GM08714 (cell line): ENCODE measurements around the gene ACOX3.

ENCODE experiments used
- H3K4me3 ChIP-seq: fragments of 200-500 bp; sonication (Bioruptor generic); 2 replicates; pipeline ENCODE4 v1.5.1; 2014; ENCODE audit warnings: mild to moderate bottlenecking, low read length, inconsistent platforms
- ZNF274 ChIP-seq: IDR thresholded peaks from 2 replicates; pipeline ENCODE4 v1.6.1; 2012; ENCODE audit warnings: mild to moderate bottlenecking, low read depth, low read length

Gene ACOX3

DNA sequence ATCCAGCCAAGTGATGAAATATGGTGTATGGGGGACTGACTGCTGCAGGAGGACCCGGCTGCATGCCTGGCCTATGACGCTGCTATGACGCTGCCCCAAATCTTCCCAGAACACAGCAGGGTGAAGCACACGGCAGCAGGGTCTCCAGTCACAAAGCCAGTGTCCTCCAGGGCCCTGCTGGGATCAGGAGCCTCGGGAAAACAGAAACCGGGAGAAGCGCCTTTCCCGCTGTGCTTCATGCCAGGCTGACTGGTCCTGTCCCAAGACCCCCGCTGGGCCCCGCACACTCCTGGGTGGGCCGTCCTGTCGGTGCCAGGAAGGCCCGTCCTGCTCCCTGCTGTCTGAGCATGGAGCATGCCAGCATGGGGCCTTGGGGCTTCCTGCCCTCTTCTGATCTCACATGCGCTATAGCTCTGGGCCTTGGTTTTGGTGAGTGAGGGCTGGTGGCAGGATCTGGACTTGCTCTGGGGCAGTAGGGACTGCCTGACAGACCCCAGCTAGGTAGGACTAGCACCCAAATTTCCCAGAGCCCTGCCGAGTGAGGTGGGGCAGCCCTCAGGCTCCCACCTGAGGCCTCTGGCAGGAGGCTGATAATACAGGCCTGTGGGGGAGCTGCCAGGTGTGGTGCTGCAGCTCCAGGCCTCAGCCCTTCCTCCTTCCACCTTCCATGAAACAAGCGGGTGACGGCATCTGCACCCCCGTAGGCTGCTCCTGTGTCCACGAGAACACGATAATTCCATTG is 64.0 kb downstream of the ACOX3 start:
- TF ChIP-seq ZNF274 = no peak
- H3K4me3 ChIP-seq = no peak overlapping the region

DNA sequence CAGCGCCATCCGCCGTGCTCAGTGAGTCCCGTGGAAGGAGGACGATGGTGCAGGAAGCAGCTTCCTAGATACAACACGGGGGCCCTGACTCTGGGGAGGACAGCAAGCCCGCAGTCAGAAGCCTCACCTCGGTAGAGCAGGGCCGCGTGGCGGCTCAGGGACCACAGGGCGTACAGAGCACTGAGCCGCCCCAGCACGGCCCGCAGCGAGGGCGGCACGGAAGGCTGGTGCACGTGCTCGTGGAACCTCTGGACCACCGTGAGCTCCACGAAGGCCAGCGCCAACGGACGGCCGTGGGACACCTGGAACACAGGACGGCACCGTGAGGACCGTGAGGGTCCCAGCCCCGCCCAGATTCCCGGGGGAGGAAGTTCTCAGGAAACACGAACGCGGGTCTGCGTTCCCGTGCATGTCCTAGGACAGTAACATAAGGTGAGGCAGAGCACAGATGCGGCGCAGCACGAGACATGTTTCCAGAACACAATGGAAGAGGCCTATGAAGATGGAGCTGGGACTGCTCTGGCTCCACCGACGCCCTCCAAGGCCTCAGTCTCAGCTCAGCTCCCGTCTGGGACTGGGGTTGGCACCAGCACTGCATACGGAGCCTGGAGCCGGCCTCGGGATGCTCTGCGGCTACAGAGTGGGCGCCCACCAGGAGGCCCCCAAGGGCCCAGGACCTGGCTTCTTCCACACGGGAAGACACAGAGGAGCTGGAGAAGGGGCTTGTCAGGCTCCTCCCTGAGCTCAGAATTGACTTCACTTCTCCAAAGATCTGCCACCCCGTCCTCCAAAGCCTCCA is 65.5 kb downstream of the ACOX3 start:
- TF ChIP-seq ZNF274 = no peak
- no peak overlapping the region for H3K4me3 ChIP-seq

GRCh38 chr4:8373973-8374545 is 66.5 kb downstream of the ACOX3 start:
- no peak overlapping the region for H3K4me3 ChIP-seq
- TF ChIP-seq ZNF274 = no peak

DNA sequence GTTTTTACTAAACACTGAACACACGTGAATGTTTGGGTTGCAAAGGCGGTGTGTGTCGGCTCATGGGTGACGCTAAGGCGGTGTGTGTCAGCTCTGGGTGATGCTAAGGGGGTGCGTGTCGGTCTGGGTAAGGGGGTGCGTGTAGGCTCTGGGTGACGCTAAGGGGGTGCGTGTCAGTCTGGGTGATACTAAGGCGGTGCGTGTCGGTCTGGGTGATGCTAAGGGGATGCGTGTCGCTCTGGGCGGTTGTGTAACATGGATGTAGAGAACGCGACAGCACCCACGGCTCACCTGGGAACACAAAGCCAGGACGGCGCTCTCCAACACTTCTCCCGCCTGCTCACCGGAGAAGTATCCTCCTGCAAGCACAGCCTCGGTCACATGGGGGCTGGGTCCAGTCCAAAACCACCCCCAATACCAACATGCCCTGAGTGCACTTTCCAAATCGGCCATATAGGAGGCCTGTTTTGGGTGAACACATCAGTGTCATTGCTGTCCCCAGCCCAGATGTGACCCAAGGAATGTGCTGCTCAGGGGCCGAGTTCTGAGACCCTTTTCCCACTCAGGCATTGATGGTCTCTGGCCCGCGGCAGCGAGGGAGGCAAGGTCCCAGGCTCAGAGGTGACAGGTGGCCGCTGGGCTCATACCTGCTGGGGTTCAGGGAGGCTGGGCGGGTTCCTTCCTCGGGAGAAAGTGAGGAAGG is 67.1 kb downstream of the ACOX3 start:
- TF ChIP-seq ZNF274 = no peak
- no peak overlapping the region for H3K4me3 ChIP-seq

- TF ChIP-seq ZNF274 = no peak
- no peak overlapping the region for H3K4me3 ChIP-seq
These were observed 68.0 kb downstream of the ACOX3 start for GRCh38 chr4:8372506-8372905.

GRCh38 chr4:8371596-8371995 is 68.9 kb downstream of the ACOX3 start:
- TF ChIP-seq ZNF274 = no peak
- no peak overlapping the region for H3K4me3 ChIP-seq

GRCh38 chr4:8370835-8371595 is 69.5 kb downstream of the ACOX3 start:
- no peak overlapping the region for H3K4me3 ChIP-seq
- TF ChIP-seq ZNF274 = no peak

GRCh38 chr4:8370106-8370787 is 70.3 kb downstream of the ACOX3 start:
- no peak for TF ChIP-seq ZNF274
- no peak overlapping the region for H3K4me3 ChIP-seq

GRCh38 chr4:8369426-8370105 is 71.0 kb downstream of the ACOX3 start:
- no peak overlapping the region for H3K4me3 ChIP-seq
- TF ChIP-seq ZNF274 = no peak

GRCh38 chr4:8368998-8369397 is 71.5 kb downstream of the ACOX3 start:
- no peak for TF ChIP-seq ZNF274
- no peak overlapping the region for H3K4me3 ChIP-seq

DNA sequence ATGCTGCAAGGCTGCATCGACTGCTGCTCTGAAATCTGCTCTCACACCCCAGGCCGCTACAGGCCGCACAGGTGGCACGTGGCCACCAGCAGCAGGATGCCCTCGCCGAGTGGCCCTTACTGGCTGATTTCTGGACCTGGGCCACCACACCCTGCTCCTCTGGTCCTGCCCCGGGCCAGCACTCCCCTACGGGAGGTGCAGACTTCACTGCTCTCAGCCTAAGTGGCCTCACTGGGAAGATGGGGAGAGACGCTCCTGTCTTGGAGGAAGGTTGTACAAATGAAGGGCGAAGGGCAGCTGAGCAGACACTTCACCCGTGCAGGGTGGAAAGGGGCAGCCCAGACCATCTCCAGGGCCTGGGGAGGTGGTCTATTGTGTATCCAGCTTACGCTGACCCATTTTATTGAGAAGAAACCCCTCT is 72.5 kb downstream of the ACOX3 start:
- no peak for TF ChIP-seq ZNF274
- no peak overlapping the region for H3K4me3 ChIP-seq

GRCh38 chr4:8366601-8367000 is 73.9 kb downstream of the ACOX3 start:
- no peak overlapping the region for H3K4me3 ChIP-seq
- no peak for TF ChIP-seq ZNF274

DNA sequence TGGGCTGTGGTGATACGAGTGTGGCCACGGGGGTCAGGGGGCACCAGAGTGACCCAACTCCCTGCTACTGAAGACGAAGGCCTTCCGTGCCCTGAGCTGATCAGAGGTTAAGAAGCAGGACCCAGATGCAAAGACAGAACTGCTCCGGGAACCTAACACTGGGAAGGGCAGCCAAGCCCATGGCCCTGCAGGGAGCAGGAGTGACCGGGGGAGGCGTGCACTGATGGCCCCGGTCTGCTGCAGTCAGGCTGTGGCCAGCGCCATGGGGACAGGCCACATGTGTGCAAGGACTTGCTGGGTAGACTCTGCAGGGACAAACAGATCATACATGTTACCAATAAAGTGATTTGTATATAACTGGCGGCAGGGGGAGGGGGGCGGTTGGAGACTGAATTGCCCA is 74.6 kb downstream of the ACOX3 start:
- no peak overlapping the region for H3K4me3 ChIP-seq
- TF ChIP-seq ZNF274 = no peak
